Astrocyte of the cerebellum (primary cell): Measurements from ENCODE around the gene ACAD10.

Experiments used
- DNase-seq: peaks from one replicate; pipeline ENCODE4 v3.0.0-alpha.2; 2011; ENCODE audit warnings: low read depth
- H3K4me3 ChIP-seq: 2 replicates; pipeline ENCODE4 v1.5.1; 2011; ENCODE audit warnings: mild to moderate bottlenecking, low read depth, low read length, moderate library complexity
- CTCF ChIP-seq: IDR thresholded peaks from 2 replicates; pipeline ENCODE4 v1.5.1; 2012; ENCODE audit warnings: low read length, low read depth, moderate library complexity, mild to moderate bottlenecking; ENCODE audit errors: missing control alignments
- in situ Hi-C: cut with HindIII; loops from 2 replicates; pipeline ENCODE4 v1.10.0; 2017; ENCODE audit warnings: low sequenced_read_pairs

Gene ACAD10

DNA sequence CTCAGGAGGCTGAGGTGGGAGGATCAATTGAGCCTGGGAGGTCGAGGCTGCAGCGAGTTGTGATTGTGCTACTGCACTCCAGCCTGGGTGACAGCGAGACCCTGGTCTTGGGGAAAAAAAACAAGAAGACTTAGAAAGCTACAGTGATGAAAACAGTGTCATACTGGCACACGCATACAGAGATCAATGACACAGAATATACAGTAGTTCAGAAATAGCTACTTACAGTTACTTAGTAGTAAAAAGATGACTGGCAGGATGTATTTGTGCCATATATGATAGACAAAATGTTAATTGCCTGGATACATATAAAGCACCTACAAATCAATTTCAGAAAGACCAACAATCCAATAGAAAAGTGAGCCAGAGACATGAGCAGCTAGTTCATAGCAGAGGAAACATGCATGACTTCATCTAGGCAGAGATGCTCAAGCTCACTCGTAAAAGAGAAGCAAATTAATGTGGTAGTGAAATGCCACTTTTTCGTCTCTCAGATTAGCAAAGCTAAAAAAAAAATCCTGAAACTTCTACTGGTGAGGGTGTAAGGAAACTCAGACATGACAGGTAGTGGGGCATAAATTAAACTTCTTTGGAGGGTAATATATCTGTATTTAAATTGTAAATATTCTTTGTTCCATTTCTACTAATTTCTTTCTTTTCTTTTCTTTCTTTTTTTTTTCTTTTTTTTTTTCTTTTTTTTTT is 78.4 kb downstream of the ACAD10 start:
- in situ Hi-C loops: no loop called here
- H3K4me3 ChIP-seq: no peak overlapping the region
- no peak for DNase-seq
- TF ChIP-seq CTCF: no peak

GRCh38 chr12:111766608-111767361 is 80.9 kb downstream of the ACAD10 start, which contains the start of gene ALDH2:
Gene ALDH2, plus strand, starts transcription at chr12:111766933. Its CDS starts 50 bp downstream, at chr12:111766983.
- in situ Hi-C loops: no loop called here
- no peak for DNase-seq
- H3K4me3 ChIP-seq: peak within 1 kb of the TSS; percentile 60
- no peak for TF ChIP-seq CTCF

GRCh38 chr12:111767362-111768158 is 81.7 kb downstream of the ACAD10 start:
- H3K4me3 ChIP-seq: peak overlapping the region; percentile 60
- in situ Hi-C loops: no loop called here
- no peak for DNase-seq
- TF ChIP-seq CTCF: no peak

- no peak for DNase-seq
- H3K4me3 ChIP-seq: no peak overlapping the region
- TF ChIP-seq CTCF: no peak
- in situ Hi-C loops: no loop called here
Measured at GRCh38 chr12:111768159-111768895, 82.5 kb downstream of the ACAD10 start.

DNA sequence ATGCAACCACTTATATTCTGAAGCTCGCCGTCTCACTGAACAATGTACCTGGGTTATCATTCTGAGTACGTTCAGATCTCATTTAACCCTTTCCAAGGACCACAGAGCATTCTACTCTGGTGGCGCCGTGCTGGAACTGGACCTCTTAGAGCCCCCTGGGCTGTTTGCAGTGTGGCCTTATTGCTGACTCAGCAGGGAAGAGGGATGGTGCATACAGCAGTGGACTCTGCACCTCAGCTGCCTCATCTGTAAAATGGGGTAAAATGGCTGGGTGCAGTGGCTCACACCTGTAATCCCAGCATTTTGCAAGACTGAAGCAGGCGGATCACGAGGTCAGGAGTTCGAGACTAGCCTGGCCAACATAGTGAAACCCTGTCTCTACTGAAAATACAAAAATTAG is 83.7 kb downstream of the ACAD10 start:
- no peak overlapping the region for H3K4me3 ChIP-seq
- DNase-seq: no peak
- TF ChIP-seq CTCF: no peak
- in situ Hi-C loops: no loop called here
